ENCODE results near the gene OMP.

DNA sequence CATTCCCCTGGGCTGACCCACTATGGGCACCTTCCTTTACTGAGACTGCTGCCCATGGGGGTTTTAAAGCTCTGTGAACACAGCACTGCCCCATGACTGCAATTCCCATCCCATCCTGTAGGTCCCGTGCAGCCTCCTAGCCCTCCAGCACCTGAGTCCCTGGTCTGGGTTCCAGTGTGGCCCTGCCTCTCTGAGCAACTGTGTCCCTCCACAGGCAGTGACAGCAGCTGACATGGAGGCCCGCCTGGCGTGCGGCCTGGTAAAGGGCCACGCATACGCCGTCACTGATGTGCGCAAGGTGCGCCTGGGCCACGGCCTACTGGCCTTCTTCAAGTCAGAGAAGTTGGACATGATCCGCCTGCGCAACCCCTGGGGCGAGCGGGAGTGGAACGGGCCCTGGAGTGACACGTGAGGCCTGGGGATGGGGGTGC, 12.6 kb downstream of the OMP start:
- TF ChIP-seq, protein P1, sequence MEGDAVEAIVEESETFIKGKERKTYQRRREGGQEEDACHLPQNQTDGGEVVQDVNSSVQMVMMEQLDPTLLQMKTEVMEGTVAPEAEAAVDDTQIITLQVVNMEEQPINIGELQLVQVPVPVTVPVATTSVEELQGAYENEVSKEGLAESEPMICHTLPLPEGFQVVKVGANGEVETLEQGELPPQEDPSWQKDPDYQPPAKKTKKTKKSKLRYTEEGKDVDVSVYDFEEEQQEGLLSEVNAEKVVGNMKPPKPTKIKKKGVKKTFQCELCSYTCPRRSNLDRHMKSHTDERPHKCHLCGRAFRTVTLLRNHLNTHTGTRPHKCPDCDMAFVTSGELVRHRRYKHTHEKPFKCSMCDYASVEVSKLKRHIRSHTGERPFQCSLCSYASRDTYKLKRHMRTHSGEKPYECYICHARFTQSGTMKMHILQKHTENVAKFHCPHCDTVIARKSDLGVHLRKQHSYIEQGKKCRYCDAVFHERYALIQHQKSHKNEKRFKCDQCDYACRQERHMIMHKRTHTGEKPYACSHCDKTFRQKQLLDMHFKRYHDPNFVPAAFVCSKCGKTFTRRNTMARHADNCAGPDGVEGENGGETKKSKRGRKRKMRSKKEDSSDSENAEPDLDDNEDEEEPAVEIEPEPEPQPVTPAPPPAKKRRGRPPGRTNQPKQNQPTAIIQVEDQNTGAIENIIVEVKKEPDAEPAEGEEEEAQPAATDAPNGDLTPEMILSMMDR (IDR thresholded peaks at IDR 0.05; ENCODE audit: low read depth, low read length): peak; percentile 47
- TF ChIP-seq POLR2A (IDR thresholded peaks at IDR 0.05; ENCODE audit: extremely low read depth, insufficient read length): no peak
